DND-41 (cell line): ENCODE measurements around the gene KDM6A.

Experiments
- ATAC-seq: fragments of 200-7000 bp; cut with Tn5 transposase; 3 replicates; pipeline ENCODE4 v1.9.1; 2021; ENCODE audit warnings: low read depth; ENCODE audit not compliant: insufficient read depth
- DNase-seq: peaks from one replicate; pipeline ENCODE4 v3.0.0-alpha.2; 2020
- H2AFZ ChIP-seq: 2 replicates; pipeline ENCODE4 v1.6.0; 2012; ENCODE audit warnings: low read depth, low read length
- H3K27ac ChIP-seq: 2 replicates; pipeline ENCODE4 v1.5.1; 2012; ENCODE audit warnings: low read length, inconsistent platforms
- H3K27me3 ChIP-seq: fragments of 200-600 bp; sonication (generic); 2 replicates; pipeline ENCODE4 v1.6.0; 2012; ENCODE audit warnings: low read length, mild to moderate bottlenecking, inconsistent platforms; ENCODE audit not compliant: insufficient read depth, poor library complexity
- H3K36me3 ChIP-seq: 2 replicates; pipeline ENCODE4 v1.5.1; 2012; ENCODE audit warnings: low read length, inconsistent platforms; ENCODE audit not compliant: insufficient read depth
- H3K4me1 ChIP-seq: 2 replicates; pipeline ENCODE4 v1.5.1; 2012; ENCODE audit warnings: mild to moderate bottlenecking, low read length; ENCODE audit not compliant: insufficient read depth
- H3K4me2 ChIP-seq: 2 replicates; pipeline ENCODE4 v1.6.0; 2012; ENCODE audit warnings: mild to moderate bottlenecking, moderate library complexity, low read length, inconsistent platforms; ENCODE audit not compliant: insufficient read depth
- H3K4me3 ChIP-seq, 2 experiments: fragments of 200-600 bp in 1 of 2; shearing (Covaris generic) in 1 of 2; 2 replicates each; pipeline ENCODE4 v1.5.1; 2012 to 2016; ENCODE audit warnings: inconsistent platforms in 2 of 2, low read length in 2 of 2, mild to moderate bottlenecking in 2 of 2, low read depth in 1 of 2, moderate library complexity in 1 of 2
- H3K79me2 ChIP-seq: 2 replicates; pipeline ENCODE4 v1.6.0; 2012; ENCODE audit warnings: low read length, inconsistent platforms; ENCODE audit not compliant: insufficient read depth
- H3K9ac ChIP-seq: 2 replicates; pipeline ENCODE4 v1.6.0; 2012; ENCODE audit warnings: low read depth, mild to moderate bottlenecking, inconsistent platforms, low read length, moderate library complexity
- H3K9me3 ChIP-seq: 2 replicates; pipeline ENCODE4 v1.5.1; 2012; ENCODE audit warnings: low read length, moderate library complexity, mild to moderate bottlenecking, inconsistent platforms; ENCODE audit not compliant: insufficient read depth, severe bottlenecking
- H4K20me1 ChIP-seq: 2 replicates; pipeline ENCODE4 v1.6.0; 2012; ENCODE audit warnings: low read length; ENCODE audit not compliant: insufficient read depth
- CTCF ChIP-seq: IDR thresholded peaks from 2 replicates; pipeline ENCODE4 v1.5.1; 2012; ENCODE audit warnings: borderline replicate concordance, low read length, moderate library complexity, mild to moderate bottlenecking; ENCODE audit not compliant: poor library complexity, severe bottlenecking; ENCODE audit errors: extremely low read depth
- EZH2 ChIP-seq: IDR thresholded peaks from 3 replicates; pipeline ENCODE4 v1.6.1; 2012; ENCODE audit warnings: borderline replicate concordance, low read depth, mild to moderate bottlenecking, moderate library complexity, low read length, inconsistent platforms; ENCODE audit not compliant: severe bottlenecking

KDM6A gene

GRCh38 chrX:44915361-44915868, 42.4 kb downstream of the KDM6A start:
- no peak overlapping the region for H2AFZ ChIP-seq
- no peak overlapping the region for H3K27ac ChIP-seq
- TF ChIP-seq CTCF (no peak), EZH2 (no peak)
- no peaks in the 10 kb centered on the region for H3K27me3 ChIP-seq
- DNase-seq (no peak), ATAC-seq (no peak)
- peaks cover 86% of the 10 kb centered on the region for H3K79me2 ChIP-seq
- H3K9ac ChIP-seq = no peak overlapping the region
- H3K4me1 ChIP-seq = no peaks in the 10 kb centered on the region
- no peak overlapping the region for H3K4me3 ChIP-seq
- peaks cover 22% of the 10 kb centered on the region for H4K20me1 ChIP-seq
- no peak overlapping the region for H3K4me2 ChIP-seq
- H3K9me3 ChIP-seq = no peaks in the 10 kb centered on the region
- H3K36me3 ChIP-seq = no peaks in the 10 kb centered on the region

- no peak overlapping the region for H3K9ac ChIP-seq
- no peaks in the 10 kb centered on the region for H3K36me3 ChIP-seq
- H3K9me3 ChIP-seq = no peaks in the 10 kb centered on the region
- ATAC-seq (no peak), DNase-seq (no peak)
- no peak overlapping the region for H3K4me3 ChIP-seq
- H3K4me2 ChIP-seq = no peak overlapping the region
- no peak overlapping the region for H3K27ac ChIP-seq
- H3K4me1 ChIP-seq = no peaks in the 10 kb centered on the region
- H3K27me3 ChIP-seq = no peaks in the 10 kb centered on the region
- peaks cover 31% of the 10 kb centered on the region for H4K20me1 ChIP-seq
- TF ChIP-seq EZH2 = no peak
- TF ChIP-seq CTCF = no peak
- H2AFZ ChIP-seq = no peak overlapping the region
- peaks cover 96% of the 10 kb centered on the region for H3K79me2 ChIP-seq
These were observed 45.7 kb downstream of the KDM6A start for GRCh38 chrX:44918722-44919121.

GRCh38 chrX:44922980-44923379, 50.0 kb downstream of the KDM6A start:
- no peak overlapping the region for H3K27ac ChIP-seq
- TF ChIP-seq EZH2 (no peak), CTCF (no peak)
- no peaks in the 10 kb centered on the region for H3K4me1 ChIP-seq
- H3K27me3 ChIP-seq = no peaks in the 10 kb centered on the region
- no peak overlapping the region for H3K4me3 ChIP-seq
- DNase-seq = no peak
- H3K79me2 ChIP-seq = peaks cover 96% of the 10 kb centered on the region
- H3K9ac ChIP-seq = no peak overlapping the region
- H4K20me1 ChIP-seq = peaks cover 47% of the 10 kb centered on the region; the same call in 1 of the 2 replicates
- no peaks in the 10 kb centered on the region for H3K9me3 ChIP-seq
- no peak for ATAC-seq
- H3K36me3 ChIP-seq = no peaks in the 10 kb centered on the region
- no peak overlapping the region for H2AFZ ChIP-seq
- H3K4me2 ChIP-seq = no peak overlapping the region

GRCh38 chrX:44927398-44927797, 54.4 kb downstream of the KDM6A start:
- H4K20me1 ChIP-seq = peaks cover 51% of the 10 kb centered on the region; the same call in 1 of the 2 replicates
- ATAC-seq = no peak

More at GRCh38 chrX:44927398-44927797, 54.4 kb downstream of the KDM6A start:
- no peaks in the 10 kb centered on the region for H3K9me3 ChIP-seq
- no peak overlapping the region for H3K27ac ChIP-seq
- no peak overlapping the region for H3K4me3 ChIP-seq
- no peak overlapping the region for H3K4me2 ChIP-seq
- no peaks in the 10 kb centered on the region for H3K4me1 ChIP-seq
- H3K36me3 ChIP-seq = no peaks in the 10 kb centered on the region
- no peak overlapping the region for H3K9ac ChIP-seq
- DNase-seq = no peak
- TF ChIP-seq CTCF = no peak
- no peak for TF ChIP-seq EZH2
- no peak overlapping the region for H2AFZ ChIP-seq
- no peaks in the 10 kb centered on the region for H3K27me3 ChIP-seq
- peaks cover 100% of the 10 kb centered on the region for H3K79me2 ChIP-seq
